Gastrocnemius medialis (tissue), 4 donors: Measurements from ENCODE around the gene EIPR1. TPM values are rescaled to one million over a fixed set of nuclear protein-coding genes. Genes with fewer than 3 reads are reported as not detected.
"Not testable (repeated sequence)": the region's sequence is repeated elsewhere in the genome, so short reads cannot be mapped to it uniquely, and the experiment has no call there.

ENCODE experiments used
- ATAC-seq, 2 donors: fragments of 150-250 bp; one replicate each; pipeline ENCODE4 v1.9.1; 2016
- DNase-seq, 2 donors: peaks; one replicate each; pipeline ENCODE4 v3.0.0-alpha.2; 2019
- H3K27ac ChIP-seq, 4 donors: fragments of 200-600 bp; sonication (generic); 1 replicate in 1 of 4; 2 replicates in 3 of 4; pipeline ENCODE4 v1.5.1; 2016 to 2018; ENCODE audit warnings: mild to moderate bottlenecking in 2 of 4, moderate library complexity in 1 of 4
- H3K27me3 ChIP-seq, 3 donors: fragments of 200-600 bp; sonication (generic) in 2 of 3; 1 replicate in 1 of 3; 2 replicates in 2 of 3; pipeline versions ENCODE4 v1.5.1 to v1.6.0; 2016 to 2019; ENCODE audit warnings: mild to moderate bottlenecking in 1 of 3, moderate library complexity in 1 of 3
- H3K36me3 ChIP-seq, 2 donors: fragments of 200-600 bp; sonication (generic) in 1 of 2; one replicate each; pipeline ENCODE4 v1.5.1; 2017 to 2018
- H3K4me1 ChIP-seq, 2 donors: fragments of 200-600 bp; sonication (generic) in 1 of 2; one replicate each; pipeline ENCODE4 v1.5.1; 2016 to 2017; ENCODE audit warnings: mild to moderate bottlenecking in 2 of 2
- H3K4me3 ChIP-seq, 4 donors: fragments of 200-600 bp; sonication (generic) in 3 of 4; 1 replicate in 1 of 4; 2 replicates in 3 of 4; pipeline ENCODE4 v1.5.1; 2016 to 2019; ENCODE audit warnings: mild to moderate bottlenecking in 2 of 4
- H3K9me3 ChIP-seq, 3 donors: fragments of 200-600 bp; sonication (generic) in 2 of 3; 1 replicate in 1 of 3; 2 replicates in 2 of 3; pipeline ENCODE4 v1.5.1; 2016 to 2019
- POLR2A ChIP-seq, 2 donors: fragments of 450-650 bp; IDR thresholded peaks; one replicate each; pipeline ENCODE4 v1.6.1; 2017; ENCODE audit warnings: antibody characterized with exemption in 2 of 2, mild to moderate bottlenecking in 2 of 2, moderate library complexity in 2 of 2
- in situ Hi-C, 4 donors: fragments of 200-750 bp; cut with MboI; loops; one replicate each; pipeline versions ENCODE4 v1.15.0 to v1.8.0; 2017; ENCODE audit warnings: low sequenced_read_pairs in 4 of 4
- intact Hi-C: fragments of 100-400 bp; cut with DNase I; formaldehyde crosslinking; loops from one replicate; pipeline ENCODE4 v1.15.1; 2023; ENCODE audit warnings: low total_unique reads
- total RNA-seq, 4 donors: library from RNA; depleted of rRNA; stranded (reverse); fragments of >200 nt; gene quantifications; one replicate each; pipeline versions ENCODE4 v1.1.0 to v1.2.3, GENCODE V29; 2016
- TF ChIP-seq, protein P1 (sequence below), 5 experiments: fragments of 450-650 bp in 3 of 5; fragments of 200-600 bp in 2 of 5; sonication (generic) in 2 of 5; IDR thresholded peaks in 4 of 5; conservative IDR thresholded peaks in 1 of 5; 1 replicate in 4 of 5; 2 replicates in 1 of 5; pipeline ENCODE4 v1.5.1; 2016 to 2019; ENCODE audit warnings: antibody characterized with exemption in 5 of 5, mild to moderate bottlenecking in 3 of 5, moderate library complexity in 3 of 5

The EIPR1 gene
- total RNA-seq, 4 donors from 2014 or later = 23.2 to 30.5 (median 24.4) TPM

DNA sequence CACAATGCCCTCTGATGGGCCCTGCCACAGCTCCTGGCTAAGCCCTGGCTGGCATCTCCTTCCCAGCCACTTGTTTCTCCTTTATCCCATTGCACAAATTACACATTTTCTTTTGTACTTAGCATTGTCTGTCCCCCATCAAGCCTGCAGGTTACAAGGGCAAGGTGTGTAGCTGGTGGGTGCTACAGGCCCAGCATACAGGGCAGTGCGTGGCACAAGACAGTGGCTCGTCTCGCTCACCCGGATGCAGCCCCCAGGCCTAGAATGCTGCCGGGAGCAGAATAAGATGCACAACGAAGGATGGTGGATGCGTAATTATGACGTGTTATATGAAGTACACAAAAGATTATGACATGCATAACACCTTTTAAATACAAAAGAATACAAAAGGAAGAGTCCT is 87.6 kb downstream of the EIPR1 start:
- no peaks in the 10 kb centered on the region for H3K27me3 ChIP-seq
- intact Hi-C loops (no loop called here), in situ Hi-C loops (no loop called here)
- H3K27ac ChIP-seq = no peak overlapping the region
- H3K4me1 ChIP-seq = no peaks in the 10 kb centered on the region
- H3K9me3 ChIP-seq = no peaks in the 10 kb centered on the region
- no peak overlapping the region for H3K4me3 ChIP-seq
- no peaks in the 10 kb centered on the region for H3K36me3 ChIP-seq
- TF ChIP-seq POLR2A (IDR thresholded peaks at IDR 0.05) = no peak
- TF ChIP-seq, protein P1, sequence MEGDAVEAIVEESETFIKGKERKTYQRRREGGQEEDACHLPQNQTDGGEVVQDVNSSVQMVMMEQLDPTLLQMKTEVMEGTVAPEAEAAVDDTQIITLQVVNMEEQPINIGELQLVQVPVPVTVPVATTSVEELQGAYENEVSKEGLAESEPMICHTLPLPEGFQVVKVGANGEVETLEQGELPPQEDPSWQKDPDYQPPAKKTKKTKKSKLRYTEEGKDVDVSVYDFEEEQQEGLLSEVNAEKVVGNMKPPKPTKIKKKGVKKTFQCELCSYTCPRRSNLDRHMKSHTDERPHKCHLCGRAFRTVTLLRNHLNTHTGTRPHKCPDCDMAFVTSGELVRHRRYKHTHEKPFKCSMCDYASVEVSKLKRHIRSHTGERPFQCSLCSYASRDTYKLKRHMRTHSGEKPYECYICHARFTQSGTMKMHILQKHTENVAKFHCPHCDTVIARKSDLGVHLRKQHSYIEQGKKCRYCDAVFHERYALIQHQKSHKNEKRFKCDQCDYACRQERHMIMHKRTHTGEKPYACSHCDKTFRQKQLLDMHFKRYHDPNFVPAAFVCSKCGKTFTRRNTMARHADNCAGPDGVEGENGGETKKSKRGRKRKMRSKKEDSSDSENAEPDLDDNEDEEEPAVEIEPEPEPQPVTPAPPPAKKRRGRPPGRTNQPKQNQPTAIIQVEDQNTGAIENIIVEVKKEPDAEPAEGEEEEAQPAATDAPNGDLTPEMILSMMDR (IDR thresholded peaks at IDR 0.05 in 4 of 5, conservative IDR thresholded peaks at IDR 0.05 in 1 of 5) = no peak
- DNase-seq (no peak), ATAC-seq (no peak)

DNA sequence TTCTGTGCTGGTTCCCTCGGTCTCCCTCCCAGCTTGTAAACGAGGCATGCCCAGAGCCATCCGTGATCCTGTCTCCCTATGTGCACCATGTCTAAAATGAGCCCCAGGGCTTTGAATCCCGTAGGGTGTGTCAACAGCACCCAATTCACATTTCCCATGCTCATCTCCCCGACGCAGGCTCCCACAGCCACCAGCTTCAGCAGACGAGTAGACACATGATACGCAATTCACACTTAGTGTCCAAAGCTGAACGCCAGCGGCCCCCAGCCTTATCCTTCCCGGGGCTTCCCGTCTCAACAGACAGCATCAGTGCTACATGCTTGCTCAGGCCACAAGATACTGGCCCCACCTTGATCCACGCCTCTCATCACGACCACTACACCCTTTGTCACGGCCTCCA is 88.1 kb downstream of the EIPR1 start:
- H3K36me3 ChIP-seq = no peaks in the 10 kb centered on the region
- DNase-seq = no peak
- H3K27me3 ChIP-seq = no peaks in the 10 kb centered on the region
- no peak for ATAC-seq
- TF ChIP-seq POLR2A (IDR thresholded peaks at IDR 0.05) = no peak
- no peaks in the 10 kb centered on the region for H3K4me1 ChIP-seq
- no peak overlapping the region for H3K4me3 ChIP-seq
- in situ Hi-C loops (no loop called here), intact Hi-C loops (no loop called here)
- H3K27ac ChIP-seq = no peak overlapping the region
- H3K9me3 ChIP-seq = no peaks in the 10 kb centered on the region

DNA sequence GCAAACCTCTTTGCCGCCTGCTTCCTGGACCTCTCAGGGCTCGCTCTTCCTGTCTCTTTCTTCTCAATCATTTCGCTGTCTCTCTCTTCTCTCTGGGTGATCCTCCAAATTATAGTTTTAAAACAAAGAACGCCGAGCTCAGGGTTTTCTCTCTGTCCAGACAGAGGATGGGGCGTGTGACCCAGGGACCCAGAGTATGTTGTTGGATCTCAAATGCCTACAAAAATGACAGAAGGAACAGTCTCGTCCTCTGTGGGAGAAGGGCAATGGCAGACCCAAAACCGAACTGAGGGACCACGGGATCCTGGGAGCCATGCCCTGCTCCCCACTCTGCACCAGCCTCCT is 88.5 kb downstream of the EIPR1 start:
- Histone ChIP-seq H3K4me1 (no peaks in the 10 kb centered on the region), H3K36me3 (no peaks in the 10 kb centered on the region), H3K4me3 (no peak overlapping the region), H3K9me3 (no peaks in the 10 kb centered on the region), H3K27ac (no peak overlapping the region), H3K27me3 (no peaks in the 10 kb centered on the region)
- intact Hi-C loops (no loop called here), in situ Hi-C loops (no loop called here)
- ATAC-seq (no peak), DNase-seq (no peak)
- TF ChIP-seq, protein P1 (IDR thresholded peaks at IDR 0.05 in 4 of 5, conservative IDR thresholded peaks at IDR 0.05 in 1 of 5) = no peak

DNA sequence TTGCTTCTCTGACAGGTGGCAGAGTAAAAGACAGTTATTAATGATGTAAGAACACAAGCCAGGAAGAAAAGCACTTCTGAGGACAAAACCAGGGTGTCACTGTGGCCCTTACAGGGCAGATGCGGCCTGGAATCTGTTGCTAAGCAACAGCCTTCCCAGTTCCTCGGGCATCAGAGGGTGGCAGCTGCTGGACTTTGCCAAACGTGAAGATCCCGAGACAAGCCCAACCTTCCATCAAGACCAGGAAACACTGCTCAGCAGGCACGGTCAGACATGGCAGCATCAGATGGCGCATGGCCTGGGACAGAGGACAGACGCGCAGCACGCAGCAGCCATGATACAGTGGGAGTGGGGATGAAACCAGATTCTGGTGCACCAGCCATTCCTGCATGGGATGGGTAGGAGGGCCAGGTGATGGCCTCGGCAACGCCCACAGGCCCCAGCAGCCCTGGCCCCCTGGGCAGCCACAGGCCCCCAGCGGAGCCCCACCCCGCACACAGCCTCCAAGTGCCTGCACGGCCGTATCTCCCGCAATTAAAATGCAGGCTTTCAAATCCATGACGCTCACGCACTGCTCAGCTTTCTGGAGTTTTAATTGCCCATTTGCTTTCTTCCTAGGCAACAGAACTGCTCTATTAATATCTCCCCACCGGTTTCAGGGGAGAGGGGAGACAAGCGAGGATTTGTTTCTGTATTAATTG is 89.0 kb downstream of the EIPR1 start:
- Histone ChIP-seq H3K9me3 (no peaks in the 10 kb centered on the region), H3K4me3 (no peak overlapping the region), H3K36me3 (no peaks in the 10 kb centered on the region), H3K27ac (no peak overlapping the region), H3K27me3 (no peaks in the 10 kb centered on the region), H3K4me1 (no peaks in the 10 kb centered on the region)
- no peak for DNase-seq
- TF ChIP-seq, protein P1 (IDR thresholded peaks at IDR 0.05 in 4 of 5, conservative IDR thresholded peaks at IDR 0.05 in 1 of 5) = no peak
- TF ChIP-seq POLR2A (IDR thresholded peaks at IDR 0.05) = no peak
- ATAC-seq = no peak
- in situ Hi-C loops (no loop called here), intact Hi-C loops (no loop called here)

DNA sequence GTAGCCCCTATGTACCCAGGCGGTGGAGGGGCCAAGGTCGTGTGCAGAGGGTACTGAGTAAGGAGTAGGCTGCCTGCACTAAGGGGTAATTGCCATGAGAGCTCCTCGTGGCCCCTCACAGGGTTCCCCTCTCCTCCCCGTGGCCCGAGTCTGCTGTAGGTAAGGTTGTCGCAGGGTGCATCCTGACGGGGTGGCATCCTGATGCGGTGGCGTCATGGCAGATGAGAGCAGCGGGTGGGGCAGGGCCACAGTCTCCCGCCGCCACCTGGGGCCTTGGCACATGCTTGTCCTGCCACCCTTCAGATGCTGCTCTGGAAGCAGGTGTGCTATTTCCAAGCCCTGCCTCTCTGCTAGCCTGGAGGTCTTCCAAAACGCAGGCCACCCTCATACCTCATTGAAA is 89.7 kb downstream of the EIPR1 start:
- in situ Hi-C loops (no loop called here), intact Hi-C loops (no loop called here)
- Histone ChIP-seq H3K4me1 (peaks cover 0 to 3% of the 10 kb centered on the region in 2 donors), H3K36me3 (no peaks in the 10 kb centered on the region), H3K27me3 (no peaks in the 10 kb centered on the region), H3K9me3 (no peaks in the 10 kb centered on the region), H3K4me3 (no peak overlapping the region), H3K27ac (no peak overlapping the region)
- no peak for DNase-seq
- TF ChIP-seq, protein P1 (IDR thresholded peaks at IDR 0.05 in 4 of 5, conservative IDR thresholded peaks at IDR 0.05 in 1 of 5) = no peak
- no peak for TF ChIP-seq POLR2A (IDR thresholded peaks at IDR 0.05)
- ATAC-seq = no peak

DNA sequence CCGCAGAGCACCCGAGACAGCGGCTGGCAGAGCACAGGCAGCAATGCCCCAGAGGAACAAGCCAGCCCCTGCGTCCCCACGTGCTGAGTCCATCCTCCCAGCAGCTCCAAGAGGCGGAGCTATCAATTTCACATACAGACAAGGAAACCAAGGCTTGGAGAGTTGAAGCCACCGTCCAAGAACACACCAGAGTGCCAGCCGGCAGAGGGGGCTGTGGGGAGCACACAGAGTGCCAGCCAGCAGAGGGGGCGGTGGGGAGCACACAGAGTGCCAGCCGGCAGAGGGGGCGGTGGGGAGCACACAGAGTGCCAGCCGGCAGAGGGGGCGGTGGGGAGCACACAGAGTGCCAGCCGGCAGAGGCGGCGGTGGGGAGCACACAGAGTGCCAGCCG is 91.0 kb downstream of the EIPR1 start:
- H3K4me3 ChIP-seq, H3K4me1 ChIP-seq, ATAC-seq, H3K9me3 ChIP-seq, H3K27ac ChIP-seq, H3K36me3 ChIP-seq, H3K27me3 ChIP-seq, intact Hi-C loops, in situ Hi-C loops, DNase-seq: not testable (repeated sequence)
